BLaER1 (cell line): ENCODE data around the gene FOXD4L5.
"Not testable (repeated sequence)": the region's sequence is repeated elsewhere in the genome, so short reads cannot be mapped to it uniquely, and the experiment has no call there.

ENCODE experiments used
- H3K27ac ChIP-seq: shearing (Covaris generic); formaldehyde crosslinking; 2 replicates; pipeline ENCODE4 v1.8.1; 2022
- H3K27me3 ChIP-seq: shearing (Covaris generic); formaldehyde crosslinking; 2 replicates; pipeline ENCODE4 v1.8.1; 2022
- H3K36me3 ChIP-seq: shearing (Covaris generic); formaldehyde crosslinking; 2 replicates; pipeline ENCODE4 v1.8.1; 2022
- H3K4me1 ChIP-seq: shearing (Covaris generic); formaldehyde crosslinking; 2 replicates; pipeline ENCODE4 v1.8.1; 2022
- H3K4me2 ChIP-seq: shearing (Covaris generic); formaldehyde crosslinking; 2 replicates; pipeline ENCODE4 v1.8.1; 2022
- H3K4me3 ChIP-seq: shearing (Covaris generic); formaldehyde crosslinking; 2 replicates; pipeline ENCODE4 v1.8.1; 2022
- H3K9ac ChIP-seq: shearing (Covaris generic); formaldehyde crosslinking; 2 replicates; pipeline ENCODE4 v1.8.1; 2022
- H3K9me3 ChIP-seq: shearing (Covaris generic); formaldehyde crosslinking; 2 replicates; pipeline ENCODE4 v1.8.1; 2022
- H4K20me1 ChIP-seq: shearing (Covaris generic); formaldehyde crosslinking; 2 replicates; pipeline ENCODE4 v1.8.1; 2022

Gene FOXD4L5

DNA sequence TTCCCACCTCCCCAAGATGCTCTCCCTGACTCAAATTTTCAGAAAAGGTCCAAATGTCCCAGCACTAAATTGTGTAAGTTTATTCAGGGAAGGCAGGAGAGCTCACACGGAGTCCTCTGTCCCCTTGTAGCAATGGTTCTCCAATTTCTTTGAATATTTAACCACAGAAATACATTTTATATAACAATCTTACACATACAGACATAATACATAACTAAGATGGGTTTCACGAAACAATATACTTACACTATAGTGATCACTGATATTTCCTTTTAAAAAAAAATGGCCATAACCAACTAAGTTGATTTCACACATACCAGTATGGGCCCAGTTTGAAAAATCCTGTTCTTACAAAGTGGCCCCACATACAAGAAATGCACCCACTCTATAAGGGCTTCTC lies at the start of gene FOXD4L5:
TSS of gene FOXD4L5 (minus strand) at position 101 of the 400 bp plus-strand sequence. CDS start 832 bp downstream, outside the sequence.
- not testable (repeated sequence) for H3K4me1 ChIP-seq, H3K36me3 ChIP-seq, H3K9ac ChIP-seq, H3K27ac ChIP-seq, H3K9me3 ChIP-seq, H4K20me1 ChIP-seq, H3K4me3 ChIP-seq, H3K27me3 ChIP-seq, H3K4me2 ChIP-seq

DNA sequence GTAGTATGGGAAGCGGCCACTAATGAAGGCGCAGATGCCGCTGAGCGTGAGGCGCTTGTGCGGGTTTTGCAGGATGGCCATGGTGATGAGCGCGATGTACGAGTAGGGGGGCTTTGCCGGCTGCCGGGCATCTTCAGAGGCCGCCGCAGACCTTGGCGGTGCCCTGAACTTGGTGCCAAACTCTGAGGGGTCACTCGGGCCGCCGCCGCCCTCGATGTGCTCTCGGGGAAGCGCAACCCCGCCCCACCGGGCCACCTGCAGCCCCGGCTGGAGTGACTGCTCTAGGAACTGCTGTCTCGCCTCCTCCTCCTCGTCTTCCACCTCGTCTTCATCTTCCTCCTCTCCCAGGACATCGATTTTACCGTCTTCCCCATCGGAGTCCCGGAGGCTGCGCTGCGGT lies 1.1 kb downstream of the FOXD4L5 start:
- not testable (repeated sequence) for H3K9me3 ChIP-seq, H3K36me3 ChIP-seq, H4K20me1 ChIP-seq, H3K4me3 ChIP-seq, H3K9ac ChIP-seq, H3K4me2 ChIP-seq, H3K27ac ChIP-seq, H3K4me1 ChIP-seq, H3K27me3 ChIP-seq

DNA sequence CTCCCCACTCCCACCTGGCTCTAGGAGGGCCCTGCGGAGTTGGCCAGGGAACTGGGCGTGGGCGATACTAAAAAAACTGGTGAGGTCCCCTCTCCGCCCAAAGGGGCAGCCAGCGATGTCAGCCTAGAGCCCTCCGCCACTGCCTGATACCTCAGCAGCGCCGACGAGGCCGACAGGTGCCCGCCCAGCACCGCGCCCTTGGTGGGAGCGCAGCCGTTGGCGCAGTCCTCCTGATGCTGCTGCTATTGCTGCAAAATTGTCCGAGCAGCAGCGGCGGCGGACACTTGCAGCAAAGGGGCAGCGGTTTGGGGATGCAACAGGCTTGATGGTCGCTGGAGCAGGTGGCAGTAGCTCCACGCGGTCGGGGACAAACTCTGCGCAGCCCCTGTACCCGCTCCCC lies 2.0 kb downstream of the FOXD4L5 start:
- not testable (repeated sequence) for H3K36me3 ChIP-seq, H3K27me3 ChIP-seq, H3K27ac ChIP-seq, H3K9ac ChIP-seq, H3K4me2 ChIP-seq, H3K4me3 ChIP-seq, H4K20me1 ChIP-seq, H3K4me1 ChIP-seq, H3K9me3 ChIP-seq
